Testis (tissue), 3 donors: ENCODE results near the gene MLLT10. TPM values are rescaled to one million over a fixed set of nuclear protein-coding genes. Genes with fewer than 3 reads are reported as not detected.

Experiments used
- DNase-seq: peaks from one replicate; pipeline ENCODE4 v3.0.0-alpha.2; 2019
- H3K27ac ChIP-seq, 2 donors: fragments of 200-600 bp; sonication (generic); one replicate each; pipeline ENCODE4 v1.5.1; 2019
- H3K27me3 ChIP-seq: fragments of 200-600 bp; sonication (generic); one replicate; pipeline ENCODE4 v1.5.1; 2019
- H3K36me3 ChIP-seq: fragments of 200-600 bp; sonication (generic); one replicate; pipeline ENCODE4 v1.5.1; 2017; ENCODE audit warnings: low read depth; ENCODE audit errors: missing control alignments
- H3K4me1 ChIP-seq: fragments of 200-600 bp; sonication (generic); one replicate; pipeline ENCODE4 v1.5.1; 2019
- H3K4me3 ChIP-seq, 2 donors: fragments of 200-600 bp; sonication (generic); one replicate each; pipeline ENCODE4 v1.5.1; 2017 to 2019
- H3K9me3 ChIP-seq: fragments of 200-600 bp; sonication (generic); one replicate; pipeline ENCODE4 v1.5.1; 2017
- POLR2A ChIP-seq: fragments of 450-650 bp; IDR thresholded peaks from one replicate; pipeline ENCODE4 v1.6.1; 2017; ENCODE audit warnings: antibody characterized with exemption, mild to moderate bottlenecking, moderate library complexity
- WGBS, 2 donors: methylation state at CpG; one replicate each; pipeline ENCODE4 v1.1.5; 2018; 5-methylcytosine and 5-hydroxymethylcytosine counted together
- intact Hi-C: fragments of 100-400 bp; cut with DNase I; formaldehyde crosslinking; loops from one replicate; pipeline ENCODE4 v1.15.1; 2023; ENCODE audit warnings: low total_unique reads
- polyA plus RNA-seq: library from polyadenylated mRNA; stranded (reverse); fragments of 350-450 nt; fragmentation: Illumina TruSeq; extraction: RNeasy Lipid Tissue Mini Kit (QIAGEN cat#74804); gene quantifications from one replicate; pipeline ENCODE4 v1.2.3, GENCODE V29; 2014; ENCODE audit warnings: low read depth, low replicate concordance; ENCODE audit not compliant: insufficient read depth
- total RNA-seq, 2 donors: library from RNA; depleted of rRNA; stranded (reverse); fragments of >200 nt; gene quantifications; one replicate each; pipeline ENCODE4 v1.2.3, GENCODE V29; 2016
- TF ChIP-seq, protein P1 (sequence below), 3 experiments: fragments of 450-650 bp in 2 of 3; fragments of 200-600 bp in 1 of 3; sonication (generic) in 1 of 3; IDR thresholded peaks; one replicate each; pipeline ENCODE4 v1.5.1; 2016 to 2019; ENCODE audit warnings: antibody characterized with exemption in 3 of 3, mild to moderate bottlenecking in 2 of 3, moderate library complexity in 1 of 3

The MLLT10 gene
- total and polyA plus RNA-seq, 3 donors from 2014 or later = 130 to 243 (median 144) TPM

DNA sequence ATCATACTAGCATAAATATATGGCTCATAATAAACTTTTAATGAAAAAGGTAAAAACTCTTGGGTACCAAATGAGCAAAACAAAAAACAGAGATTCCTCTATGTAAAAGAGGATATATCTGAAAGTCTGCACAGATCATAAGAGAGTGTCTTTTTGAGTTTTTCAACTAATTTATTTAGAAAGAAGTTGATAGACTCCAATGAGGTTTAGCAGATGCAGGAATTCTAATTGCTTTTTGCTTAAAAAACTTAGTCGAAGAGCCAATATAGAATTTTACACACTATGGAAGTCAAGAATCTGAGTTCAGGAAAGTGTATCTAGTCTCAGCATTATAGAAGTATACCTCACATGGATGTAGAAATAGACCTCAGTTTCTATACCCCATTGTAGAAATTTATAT, 3.4 kb upstream of the MLLT10 start:
- no peak for TF ChIP-seq POLR2A
- TF ChIP-seq, protein P1, sequence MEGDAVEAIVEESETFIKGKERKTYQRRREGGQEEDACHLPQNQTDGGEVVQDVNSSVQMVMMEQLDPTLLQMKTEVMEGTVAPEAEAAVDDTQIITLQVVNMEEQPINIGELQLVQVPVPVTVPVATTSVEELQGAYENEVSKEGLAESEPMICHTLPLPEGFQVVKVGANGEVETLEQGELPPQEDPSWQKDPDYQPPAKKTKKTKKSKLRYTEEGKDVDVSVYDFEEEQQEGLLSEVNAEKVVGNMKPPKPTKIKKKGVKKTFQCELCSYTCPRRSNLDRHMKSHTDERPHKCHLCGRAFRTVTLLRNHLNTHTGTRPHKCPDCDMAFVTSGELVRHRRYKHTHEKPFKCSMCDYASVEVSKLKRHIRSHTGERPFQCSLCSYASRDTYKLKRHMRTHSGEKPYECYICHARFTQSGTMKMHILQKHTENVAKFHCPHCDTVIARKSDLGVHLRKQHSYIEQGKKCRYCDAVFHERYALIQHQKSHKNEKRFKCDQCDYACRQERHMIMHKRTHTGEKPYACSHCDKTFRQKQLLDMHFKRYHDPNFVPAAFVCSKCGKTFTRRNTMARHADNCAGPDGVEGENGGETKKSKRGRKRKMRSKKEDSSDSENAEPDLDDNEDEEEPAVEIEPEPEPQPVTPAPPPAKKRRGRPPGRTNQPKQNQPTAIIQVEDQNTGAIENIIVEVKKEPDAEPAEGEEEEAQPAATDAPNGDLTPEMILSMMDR (IDR thresholded peaks at IDR 0.05) = no peak
- 96 to 100% methylated on average over 1 of the region's 1 CpG for WGBS, 2 donors
- Histone ChIP-seq H3K4me3 (no peak overlapping the region), H3K27ac (peak overlapping the region in 1 of 2 donors; percentile 100), H3K36me3 (no peaks in the 10 kb centered on the region), H3K27me3 (no peaks in the 10 kb centered on the region), H3K4me1 (peaks cover 17% of the 10 kb centered on the region), H3K9me3 (no peaks in the 10 kb centered on the region)
- DNase-seq = no peak
- intact Hi-C loops = loop anchor here (10.0 kb wide), 1 partner anchor 724 kb away; no protein-coding TSS in a partner anchor

DNA sequence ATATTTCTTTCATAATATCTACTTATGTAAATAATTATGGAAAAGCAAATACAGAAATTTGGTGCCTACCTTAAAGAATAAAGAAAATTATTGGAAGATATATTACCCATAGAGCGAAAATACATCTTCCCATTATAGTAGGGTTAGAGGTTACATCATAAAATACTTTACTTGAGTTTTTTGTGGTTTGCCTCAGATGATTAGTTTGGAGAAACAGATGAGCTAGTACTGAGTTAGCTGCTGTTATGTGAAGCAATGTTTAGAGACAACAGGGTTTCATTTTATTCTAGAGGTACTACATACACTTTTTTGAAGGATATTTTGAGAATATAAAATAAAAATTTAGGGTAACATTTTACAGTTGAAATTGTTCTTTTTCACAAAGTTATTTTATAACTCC, 2.9 kb upstream of the MLLT10 start:
- H3K9me3 ChIP-seq = no peaks in the 10 kb centered on the region
- no peaks in the 10 kb centered on the region for H3K27me3 ChIP-seq
- peak overlapping the region in 1 of 2 donors; percentile 100 for H3K27ac ChIP-seq
- 86 to 89% methylated on average over 1 of the region's 1 CpG for WGBS, 2 donors
- intact Hi-C loops = loop anchor here (10.0 kb wide), 1 partner anchor 724 kb away; no protein-coding TSS in a partner anchor
- peaks cover 17% of the 10 kb centered on the region for H3K4me1 ChIP-seq
- DNase-seq = no peak
- TF ChIP-seq POLR2A = no peak
- TF ChIP-seq, protein P1 (IDR thresholded peaks at IDR 0.05) = no peak
- no peak overlapping the region for H3K4me3 ChIP-seq
- no peaks in the 10 kb centered on the region for H3K36me3 ChIP-seq

DNA sequence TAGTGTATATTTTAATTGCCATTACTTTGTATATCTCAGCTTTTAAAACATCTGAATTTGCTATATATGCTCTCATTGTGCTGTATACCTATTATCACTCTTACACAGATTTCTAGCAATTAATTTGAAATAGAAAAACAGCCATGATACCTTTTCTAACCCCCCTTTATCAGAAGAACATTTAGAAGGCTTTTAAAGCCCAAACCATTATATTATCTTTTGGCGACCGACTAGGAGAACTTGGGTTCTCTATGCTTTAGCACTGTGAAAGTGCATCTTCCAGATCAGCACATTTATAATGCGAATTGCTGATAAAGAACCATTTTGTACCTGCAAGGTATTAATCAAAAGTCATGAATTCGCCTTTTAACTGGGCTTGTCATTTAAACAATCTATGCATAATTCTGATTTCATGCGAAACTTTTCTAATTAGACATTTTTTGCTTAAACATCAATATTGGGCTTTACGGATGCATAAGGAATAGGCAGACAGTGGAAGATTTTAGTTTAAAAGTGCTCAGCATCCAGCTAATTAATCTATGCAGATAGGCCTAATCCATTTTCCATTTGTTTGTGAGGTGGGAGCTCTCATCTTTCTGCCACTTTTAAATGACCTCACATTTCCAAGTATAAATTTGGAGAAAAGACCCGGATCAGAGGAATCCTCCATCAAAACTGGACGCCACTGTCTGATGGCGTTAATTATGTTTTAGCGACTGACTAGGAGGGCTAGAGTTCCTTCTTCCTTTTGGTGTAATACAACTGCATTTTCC, 1.2 kb upstream of the MLLT10 start:
- Histone ChIP-seq H3K36me3 (no peaks in the 10 kb centered on the region), H3K27me3 (no peaks in the 10 kb centered on the region), H3K4me1 (peaks cover 17% of the 10 kb centered on the region), H3K9me3 (no peaks in the 10 kb centered on the region), H3K27ac (peak overlapping the region; percentile 97 to 100), H3K4me3 (peak overlapping the region; percentile 84 to 93)
- WGBS, 2 donors = 14 to 17% methylated on average over 10 of the region's 10 CpGs
- DNase-seq = no peak
- intact Hi-C loops = loop anchor here (10.0 kb wide), 1 partner anchor 722 kb away; no protein-coding TSS in a partner anchor
- TF ChIP-seq, protein P1 (IDR thresholded peaks at IDR 0.05) = no peak
- TF ChIP-seq POLR2A = no peak

DNA sequence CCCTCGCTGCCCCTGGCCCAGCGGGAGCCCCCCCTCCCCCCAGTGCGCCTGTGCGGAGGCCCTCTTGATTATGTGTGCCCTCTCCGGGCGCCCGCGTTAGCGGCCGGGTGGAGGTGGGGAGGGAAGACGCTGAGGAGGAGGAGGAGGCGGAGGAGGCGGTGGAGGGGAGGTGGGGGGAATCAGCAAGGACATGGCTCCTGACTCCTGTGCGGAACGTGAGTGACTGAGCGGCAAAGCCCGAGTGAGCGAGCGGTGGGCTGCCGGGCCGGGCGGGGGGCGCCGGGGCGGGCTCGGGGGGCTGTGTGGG, 201 bp downstream of the MLLT10 start:
- TF ChIP-seq POLR2A = no peak
- TF ChIP-seq, protein P1 (IDR thresholded peaks at IDR 0.05) = no peak
- Histone ChIP-seq H3K27me3 (no peaks in the 10 kb centered on the region), H3K27ac (peak overlapping the region; percentile 94 to 100), H3K4me3 (peak overlapping the region; percentile 84 to 93), H3K36me3 (no peaks in the 10 kb centered on the region), H3K4me1 (peaks cover 12% of the 10 kb centered on the region), H3K9me3 (no peaks in the 10 kb centered on the region)
- intact Hi-C loops = loop anchor here (2.0 to 10.0 kb wide), 2 partner anchors 39 to 721 kb away; no protein-coding TSS in a partner anchor
- WGBS, 2 donors = 0 to 1% methylated on average over 2 to 21 of the region's 26 CpGs
- no peak for DNase-seq
